Activated CD4-positive, alpha-beta T cell treated with anti-CD3 and anti-CD28 coated beads for 36 hours (primary cell): ENCODE results near the gene SPECC1L. TPM values are rescaled to one million over a fixed set of nuclear protein-coding genes. Genes with fewer than 3 reads are reported as not detected.

ENCODE experiments used
- ATAC-seq: fragments of 200-7000 bp; cut with Tn5 transposase; one replicate; pipeline ENCODE4 v1.10.0; 2021; ENCODE audit warnings: mild to moderate bottlenecking, moderate library complexity
- CTCF ChIA-PET: fragments of 350-600 bp; sonication (Branson Sonifier 250); formaldehyde crosslinking; loops from one replicate; lab custom pipeline; 2021; ENCODE audit warnings: antibody characterized with exemption; lab: Charles Lee
- POLR2A ChIA-PET: fragments of 350-600 bp; sonication (Branson Sonifier 250); formaldehyde crosslinking; loops from one replicate; lab custom pipeline; 2021; ENCODE audit warnings: antibody characterized with exemption, inconsistent platforms; lab: Charles Lee
- DNase-seq: peaks from one replicate; pipeline ENCODE4 v3.0.0-alpha.2; 2020
- H3K27ac Mint-ChIP-seq: one replicate; pipeline ENCODE4 v1.8.0; 2021; ENCODE audit warnings: mixed read lengths
- H3K27me3 Mint-ChIP-seq: one replicate; pipeline ENCODE4 v1.8.0; 2021; ENCODE audit warnings: mixed read lengths
- H3K36me3 Mint-ChIP-seq: one replicate; pipeline ENCODE4 v1.8.0; 2021; ENCODE audit warnings: low read depth, mixed read lengths
- H3K4me1 Mint-ChIP-seq: one replicate; pipeline ENCODE4 v1.8.0; 2021; ENCODE audit warnings: mixed read lengths
- H3K4me3 Mint-ChIP-seq: one replicate; pipeline ENCODE4 v1.8.0; 2021; ENCODE audit warnings: mild to moderate bottlenecking, moderate library complexity, mixed read lengths
- H3K9me3 Mint-ChIP-seq: one replicate; pipeline ENCODE4 v1.8.0; 2021; ENCODE audit warnings: low read depth, mixed read lengths
- intact Hi-C, 2 experiments: fragments of 100-400 bp; cut with DNase I in 1 of 2; cut with micrococcal nuclease in 1 of 2; formaldehyde crosslinking; loops; one replicate each; pipeline versions ENCODE4 v1.14.2 to v1.15.1; 2022 to 2024; cut with DNase I, micrococcal nuclease
- total RNA-seq, 2 experiments: library from RNA; stranded (reverse); gene quantifications; one replicate each; pipeline ENCODE4 v1.2.3, GENCODE V29; 2021

Gene SPECC1L
- total RNA-seq, 2 experiments from 2014 or later, result 31.5 to 38.2 TPM

DNA sequence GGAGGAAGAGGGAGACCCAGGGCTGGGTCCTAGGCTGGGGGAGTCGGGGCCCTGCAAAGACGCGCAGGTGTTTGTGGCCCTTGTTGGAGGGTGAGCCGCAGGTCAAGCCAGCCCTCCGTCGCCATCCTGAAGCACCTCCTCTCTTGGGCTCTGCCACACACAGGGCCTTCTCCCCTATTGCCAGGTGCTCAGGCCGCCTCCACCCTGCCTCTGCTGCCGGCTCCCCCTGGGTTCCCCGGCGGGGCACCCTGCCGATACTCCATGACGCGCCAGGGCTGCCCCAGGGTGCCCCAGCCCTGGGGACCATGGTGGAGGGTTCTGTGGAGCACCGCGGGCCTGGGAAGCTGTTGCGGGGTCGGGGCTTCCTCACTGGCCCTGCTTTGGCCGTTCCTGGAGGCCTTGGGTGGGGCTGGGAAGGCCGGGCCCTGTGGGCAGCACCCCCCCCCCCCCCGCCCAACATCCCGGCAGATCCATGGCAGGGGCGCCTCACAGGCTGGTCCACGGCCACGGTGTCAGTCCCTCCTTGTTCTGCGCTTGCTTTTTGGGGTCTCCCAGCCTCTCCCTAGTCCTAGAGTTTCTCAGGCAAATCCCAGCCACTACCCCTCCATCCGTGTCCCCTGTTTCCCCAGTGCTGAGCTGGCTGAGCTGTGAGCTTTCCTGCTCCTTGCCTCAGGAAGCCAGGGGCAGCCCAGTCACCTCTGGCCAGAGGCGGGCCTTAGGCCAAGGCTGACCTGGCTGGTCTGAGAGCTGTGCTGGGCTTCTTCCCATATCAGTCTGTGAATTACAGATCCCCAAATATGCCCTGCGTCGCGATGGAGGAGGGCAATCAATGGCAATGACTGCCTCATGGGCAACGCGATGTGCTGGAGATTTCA is 154.5 kb downstream of the SPECC1L start:
- Mint-ChIP-seq H3K27me3 (peaks cover 3% of the 10 kb centered on the region), H3K9me3 (no peaks in the 10 kb centered on the region), H3K4me1 (peaks cover 38% of the 10 kb centered on the region), H3K27ac (peak overlapping the region; percentile 99), H3K4me3 (peak overlapping the region; percentile 94), H3K36me3 (peaks cover 11% of the 10 kb centered on the region)
- no peak for ATAC-seq
- intact Hi-C loops, result loop anchor here (1.0 to 10.0 kb wide), 6 partner anchors 98 to 413 kb away; partner anchors contain the start of genes CABIN1 (in 1 of the 2), SGSM1 (in 1 of the 2), SPECC1L (in 1 of the 2) and SUSD2 (in 1 of the 2)
- DNase-seq, result peak; percentile 27
- CTCF ChIA-PET, result interaction anchor here (0.9 to 1.8 kb wide), 6 partner anchors 19 to 101 kb away, joined by 3 to 10 read pairs (median 6); no protein-coding TSS in a partner anchor
- POLR2A ChIA-PET, result no interaction called here

DNA sequence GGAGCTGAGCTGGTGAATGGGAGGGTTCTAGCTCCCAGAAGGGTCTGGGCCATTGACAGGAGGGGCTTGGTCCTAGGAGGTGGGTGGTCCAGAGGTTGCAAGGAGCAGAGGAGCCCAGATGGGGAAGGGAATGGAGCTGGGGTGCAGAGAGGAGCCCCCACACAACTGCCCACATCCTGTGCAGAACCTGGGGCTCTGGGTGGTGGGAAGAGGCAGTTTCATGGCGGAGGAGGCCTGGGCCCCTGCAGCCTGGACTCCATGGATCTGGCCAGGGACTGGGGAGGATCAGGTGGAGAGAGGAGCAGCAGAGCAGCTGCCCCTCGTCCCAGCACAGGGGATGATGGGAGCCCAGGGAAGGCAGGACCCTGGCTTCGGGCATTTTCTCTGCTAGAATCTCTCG is 155.8 kb downstream of the SPECC1L start:
- peak overlapping the region; percentile 94 for H3K4me3 Mint-ChIP-seq
- ATAC-seq, result no peak
- peaks cover 3% of the 10 kb centered on the region for H3K27me3 Mint-ChIP-seq
- CTCF ChIA-PET, result interaction anchor here (0.8 to 2.1 kb wide), 6 partner anchors 10 to 98 kb away, joined by 3 to 12 read pairs (median 6); no protein-coding TSS in a partner anchor
- H3K27ac Mint-ChIP-seq, result peak overlapping the region; percentile 99
- H3K9me3 Mint-ChIP-seq, result no peaks in the 10 kb centered on the region
- H3K4me1 Mint-ChIP-seq, result peaks cover 51% of the 10 kb centered on the region
- POLR2A ChIA-PET, result interaction anchor here (0.9 to 1.0 kb wide), 3 partner anchors 9 to 127 kb away, joined by 3 to 6 read pairs (median 3); no protein-coding TSS in a partner anchor
- H3K36me3 Mint-ChIP-seq, result peaks cover 14% of the 10 kb centered on the region
- intact Hi-C loops, result loop anchor here (2.0 to 10.0 kb wide), 5 partner anchors 154 to 532 kb away; partner anchors contain the start of genes CABIN1 (in 1 of the 2), MIF (in 1 of the 2), SGSM1 (in 1 of the 2) and SPECC1L (in 1 of the 2)
- peak; percentile 14 for DNase-seq

DNA sequence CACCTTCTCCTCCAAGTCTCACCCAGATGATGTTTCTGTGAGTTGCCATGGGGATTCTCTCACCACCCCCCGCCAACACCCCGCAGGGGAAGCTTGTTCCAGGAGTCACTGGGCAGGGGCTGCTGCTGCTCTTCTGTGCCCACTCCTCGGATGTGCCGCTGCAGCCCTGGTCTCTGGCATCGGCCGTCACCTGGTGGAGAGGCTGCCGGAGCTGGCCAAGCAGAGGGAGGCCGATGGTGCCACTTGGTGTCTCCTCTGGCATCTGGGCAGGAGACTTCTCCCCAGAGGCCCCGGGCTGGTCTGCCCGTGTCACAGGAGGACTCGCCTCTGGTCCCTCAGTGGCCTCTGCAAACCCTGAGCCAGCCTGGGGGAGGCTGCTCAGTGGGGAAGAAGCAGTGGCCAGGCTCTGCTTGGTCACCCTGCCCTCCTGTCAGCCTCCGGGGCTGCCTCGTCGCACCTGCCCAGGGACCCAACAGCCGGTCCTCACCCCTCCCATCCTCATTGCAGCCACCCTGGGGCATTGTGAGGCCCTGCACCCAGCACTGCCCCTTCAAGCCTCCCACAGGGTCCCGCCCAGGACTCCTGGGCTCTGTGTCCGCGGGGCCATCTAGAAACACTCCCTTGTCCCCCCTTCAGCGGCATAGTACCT is 156.3 kb downstream of the SPECC1L start:
- ChIA-PET CTCF (interaction anchor here (0.6 to 2.1 kb wide), 6 partner anchors 10 to 95 kb away, joined by 3 to 12 read pairs (median 4); no protein-coding TSS in a partner anchor), POLR2A (interaction anchor here (0.7 to 1.0 kb wide), 4 partner anchors 8 to 127 kb away, joined by 3 to 6 read pairs (median 3); no protein-coding TSS in a partner anchor)
- peak; percentile 48 for DNase-seq
- peaks cover 56% of the 10 kb centered on the region for H3K4me1 Mint-ChIP-seq
- H3K4me3 Mint-ChIP-seq, result peak overlapping the region; percentile 94
- peaks cover 16% of the 10 kb centered on the region for H3K36me3 Mint-ChIP-seq
- peaks cover 3% of the 10 kb centered on the region for H3K27me3 Mint-ChIP-seq
- intact Hi-C loops, result loop anchor here (1.0 to 10.0 kb wide), 6 partner anchors 59 to 532 kb away; partner anchors contain the start of genes CABIN1 (in 1 of the 2), MIF (in 1 of the 2), SGSM1 (in 1 of the 2) and SPECC1L (in 1 of the 2)
- H3K9me3 Mint-ChIP-seq, result no peaks in the 10 kb centered on the region
- peak overlapping the region; percentile 99 for H3K27ac Mint-ChIP-seq
- peak; percentile 3 for ATAC-seq

DNA sequence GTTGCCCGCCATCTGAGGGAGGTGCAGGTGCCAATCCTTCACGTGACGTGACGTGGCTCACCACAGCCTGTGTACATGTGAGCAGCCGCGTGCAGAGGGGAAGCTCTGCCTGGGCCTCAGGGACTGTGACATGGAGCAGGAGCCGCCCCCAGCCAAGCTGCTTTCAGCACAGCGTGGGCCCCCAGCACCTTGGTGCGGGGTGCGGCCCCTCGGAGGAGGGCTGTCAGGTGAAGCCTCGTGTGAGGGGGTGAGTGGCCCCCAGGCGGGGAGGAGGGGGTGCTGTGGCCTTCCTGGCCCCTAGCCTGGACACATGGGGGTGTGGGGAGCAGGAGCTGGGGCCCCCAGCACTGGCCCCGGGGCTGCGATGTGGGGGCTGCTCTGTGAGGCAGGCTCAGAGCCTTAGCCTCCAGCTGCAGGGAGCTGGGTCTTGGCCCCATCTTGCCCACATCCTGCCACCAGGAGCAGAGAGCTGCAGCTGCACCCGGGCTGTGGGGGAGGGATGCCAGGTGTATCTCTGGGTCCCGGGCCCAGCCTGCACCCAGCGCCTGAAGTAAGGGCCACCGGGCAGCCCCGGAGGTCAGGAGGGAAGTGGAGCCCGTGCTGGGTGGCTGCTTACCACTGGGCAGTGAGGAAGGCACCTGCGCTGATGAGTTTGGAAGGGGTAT is 157.0 kb downstream of the SPECC1L start, which contains the start of gene ADORA2A:
Gene ADORA2A, plus strand, starts transcription at position 100 of the 665 bp plus-strand sequence. CDS start 5,806 bp downstream, outside the sequence.
- H3K4me1 Mint-ChIP-seq, result peaks cover 63% of the 10 kb centered on the region
- DNase-seq (peak; percentile 93), ATAC-seq (peak; percentile 69)
- intact Hi-C loops, result loop anchor here (1.0 to 10.0 kb wide), 7 partner anchors 17 to 533 kb away; partner anchors contain the start of genes CABIN1 (in 1 of the 2), MIF (in 1 of the 2), SGSM1 (in 1 of the 2) and SPECC1L (in 1 of the 2)
- POLR2A ChIA-PET, result interaction anchor here (0.7 kb wide), 1 partner anchor 59 kb away, joined by 3 read pairs; no protein-coding TSS in a partner anchor
- peaks cover under 1% of the 10 kb centered on the region for H3K27me3 Mint-ChIP-seq
- peak within 1 kb of the TSS; percentile 94 for H3K4me3 Mint-ChIP-seq
- H3K9me3 Mint-ChIP-seq, result no peaks in the 10 kb centered on the region
- CTCF ChIA-PET, result interaction anchor here (0.9 to 2.1 kb wide), 5 partner anchors 9 to 270 kb away, joined by 3 to 12 read pairs (median 6); no protein-coding TSS in a partner anchor
- peak within 1 kb of the TSS; percentile 99 for H3K27ac Mint-ChIP-seq
- H3K36me3 Mint-ChIP-seq, result peaks cover 22% of the 10 kb centered on the region

DNA sequence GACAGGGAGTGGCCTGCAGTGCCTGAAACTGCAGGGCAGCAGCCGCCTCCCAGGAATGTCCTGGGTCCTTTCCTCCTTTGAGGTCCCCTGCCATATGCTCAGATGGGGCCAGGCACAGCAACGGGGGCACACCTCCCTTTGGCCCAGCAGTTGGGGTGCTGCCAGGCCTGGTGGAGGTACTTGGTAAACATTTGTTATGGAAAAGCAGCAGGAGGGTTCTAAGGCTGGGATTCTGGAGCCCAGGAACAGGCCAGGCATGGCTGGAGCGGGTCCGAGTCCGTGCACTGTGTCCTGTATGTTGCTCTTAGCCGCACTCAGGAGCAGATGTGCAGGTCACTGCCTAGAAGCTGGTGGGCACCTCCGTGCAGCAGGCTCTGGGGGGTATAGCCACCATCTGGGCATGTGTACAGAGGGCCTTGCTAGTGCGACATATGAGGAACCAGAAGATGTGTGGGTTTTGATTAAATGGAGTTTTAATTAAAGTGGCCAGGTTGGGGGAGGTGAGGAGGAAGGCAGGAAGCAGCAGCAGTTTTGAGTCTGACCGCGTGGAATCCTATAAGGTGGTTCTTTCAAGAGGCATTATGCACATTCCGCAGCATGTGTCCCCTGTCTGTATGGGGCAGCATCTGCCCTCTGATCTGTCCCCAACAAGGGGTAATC is 158.2 kb downstream of the SPECC1L start:
- Mint-ChIP-seq H3K4me1 (peaks cover 73% of the 10 kb centered on the region), H3K27me3 (no peaks in the 10 kb centered on the region), H3K27ac (peak overlapping the region; percentile 99), H3K4me3 (peak overlapping the region; percentile 94), H3K9me3 (no peaks in the 10 kb centered on the region), H3K36me3 (peaks cover 26% of the 10 kb centered on the region)
- ChIA-PET POLR2A (interaction anchor here (0.9 kb wide), 1 partner anchor 126 kb away, joined by 4 read pairs; the partner anchor contains the start of gene GUCD1), CTCF (interaction anchor here (0.7 to 1.1 kb wide), 4 partner anchors 10 to 272 kb away, joined by 3 read pairs; no protein-coding TSS in a partner anchor)
- ATAC-seq, result no peak
- intact Hi-C loops, result loop anchor here (1.0 to 10.0 kb wide), 6 partner anchors 16 to 417 kb away; partner anchors contain the start of genes CABIN1 (in 1 of the 2), GUCD1 (in 1 of the 2), SGSM1 (in 1 of the 2) and SNRPD3 (in 1 of the 2)
- DNase-seq, result peak; percentile 34

DNA sequence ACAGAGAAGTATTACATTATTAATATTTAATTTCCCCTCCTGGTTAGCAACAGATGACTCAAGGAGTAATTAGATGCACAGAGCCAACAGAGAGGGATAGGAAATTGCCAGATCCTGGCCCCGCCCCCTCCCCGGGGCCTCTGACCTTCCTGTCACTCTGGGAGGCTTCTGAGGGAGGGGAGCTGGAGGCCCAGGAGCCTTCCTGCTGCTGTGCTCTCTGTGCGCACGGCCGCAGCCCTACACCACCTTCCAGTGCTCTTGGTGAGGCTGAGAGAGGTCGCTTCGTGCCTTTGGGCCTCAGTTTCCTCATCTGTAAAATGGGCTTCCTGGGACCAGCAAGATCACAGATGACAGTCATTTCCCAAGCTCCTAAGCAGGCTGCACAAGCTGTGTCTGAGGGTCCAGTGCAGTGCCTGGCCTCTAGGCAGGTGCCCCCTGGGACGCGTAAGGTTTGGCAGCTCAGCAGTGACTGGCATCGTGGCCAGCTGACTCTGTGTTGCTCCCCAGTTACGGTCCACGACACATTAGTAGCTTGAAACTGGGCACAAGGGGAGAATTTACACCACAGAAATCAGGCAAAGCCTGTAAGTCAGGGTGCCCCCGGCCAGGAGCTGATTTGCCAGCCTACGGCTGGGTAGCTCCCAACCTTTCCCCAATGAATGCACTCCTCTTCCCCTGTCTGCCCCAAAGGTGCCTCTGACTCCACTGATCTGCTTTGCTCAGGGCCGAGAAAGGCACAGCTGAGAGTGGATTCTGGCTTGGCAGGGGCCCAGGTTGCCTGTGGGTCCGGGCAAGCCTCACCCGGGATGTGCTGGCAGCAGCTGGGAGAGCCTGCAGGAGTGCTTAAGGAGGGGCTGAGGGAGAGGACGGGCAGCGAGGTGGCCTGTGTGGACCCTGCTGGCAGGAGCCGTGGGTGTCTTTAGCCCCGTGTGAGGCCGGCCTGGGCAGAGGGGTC is 159.1 kb downstream of the SPECC1L start:
- peaks cover 32% of the 10 kb centered on the region for H3K36me3 Mint-ChIP-seq
- no peaks in the 10 kb centered on the region for H3K9me3 Mint-ChIP-seq
- H3K4me1 Mint-ChIP-seq, result peaks cover 81% of the 10 kb centered on the region
- no peaks in the 10 kb centered on the region for H3K27me3 Mint-ChIP-seq
- DNase-seq, result peak; percentile 89
- ChIA-PET POLR2A (no interaction called here), CTCF (interaction anchor here (0.7 to 1.5 kb wide), 4 partner anchors 11 to 100 kb away, joined by 3 read pairs; no protein-coding TSS in a partner anchor)
- peak; percentile 27 for ATAC-seq
- peak overlapping the region; percentile 94 for H3K4me3 Mint-ChIP-seq
- peak overlapping the region; percentile 99 for H3K27ac Mint-ChIP-seq
- intact Hi-C loops, result loop anchor here (1.0 to 10.0 kb wide), 7 partner anchors 15 to 638 kb away; partner anchors contain the start of genes CABIN1 (in 1 of the 2), GUCD1 (in 1 of the 2), SGSM1 (in 1 of the 2) and SNRPD3 (in 1 of the 2)

DNA sequence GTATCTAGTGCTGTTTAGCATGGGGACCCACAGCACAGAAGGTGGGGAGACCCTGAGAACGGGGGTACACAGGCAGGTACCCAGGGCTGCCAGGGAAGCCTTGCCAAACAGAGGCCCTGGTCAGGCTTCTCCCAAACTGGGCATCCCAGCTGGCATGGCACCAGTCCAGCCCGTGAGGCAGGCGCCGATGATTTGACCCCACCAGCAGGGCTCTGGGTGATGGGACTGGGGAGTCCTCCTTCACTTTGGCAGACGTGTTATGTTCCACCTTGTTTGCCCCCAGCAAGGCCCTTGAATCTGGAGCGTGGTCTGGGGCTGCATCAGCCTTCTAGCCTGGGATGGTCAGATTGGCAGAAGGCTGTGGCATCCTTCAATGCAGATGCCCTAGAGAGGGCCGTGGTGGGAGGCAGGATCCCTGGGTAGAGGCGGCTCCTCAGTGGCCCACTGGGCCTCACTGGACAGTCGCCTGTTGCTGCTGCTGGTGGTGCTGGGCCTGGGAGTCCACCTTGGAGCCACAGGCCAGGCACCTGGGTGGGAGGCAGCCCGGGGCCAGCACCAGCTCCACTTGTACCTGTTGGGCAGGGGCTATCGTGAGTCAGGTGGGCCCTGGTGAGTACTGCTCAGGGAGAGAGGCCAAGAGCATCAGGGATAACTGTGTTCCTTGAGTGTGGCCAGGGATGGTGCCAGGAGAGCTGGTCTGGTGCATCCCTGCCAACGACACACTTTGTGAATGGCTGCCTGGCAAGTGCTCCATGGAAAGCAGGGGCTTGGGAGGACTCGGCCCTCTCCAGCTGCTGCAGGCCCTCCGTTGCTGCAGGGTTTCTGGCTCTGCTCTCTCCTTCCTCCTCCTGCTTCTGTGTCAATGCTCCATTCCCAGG is 160.0 kb downstream of the SPECC1L start:
- Mint-ChIP-seq H3K27me3 (no peaks in the 10 kb centered on the region), H3K27ac (peak overlapping the region; percentile 99), H3K9me3 (no peaks in the 10 kb centered on the region), H3K4me1 (peaks cover 87% of the 10 kb centered on the region), H3K4me3 (peak overlapping the region; percentile 94), H3K36me3 (peaks cover 39% of the 10 kb centered on the region)
- ChIA-PET CTCF (interaction anchor here (1.2 to 1.5 kb wide), 2 partner anchors 16 to 95 kb away, joined by 3 read pairs; no protein-coding TSS in a partner anchor), POLR2A (no interaction called here)
- intact Hi-C loops, result loop anchor here in 1 of 2 experiments (5.0 kb wide), 1 partner anchor 637 kb away; no protein-coding TSS in a partner anchor
- DNase-seq, result peak; percentile 19
- ATAC-seq, result no peak
